Lower lobe of right lung (tissue), 2 donors: ENCODE data around the gene GGA2. TPM values are rescaled to one million over a fixed set of nuclear protein-coding genes. Genes with fewer than 3 reads are reported as not detected.
A peak's percentile ranks its signal among the peaks of the same experiment; 100 is the strongest.
"Not testable (repeated sequence)": the region's sequence is repeated elsewhere in the genome, so short reads cannot be mapped to it uniquely, and the experiment has no call there.

ENCODE experiments used
- ATAC-seq, 2 donors: fragments of 200-7000 bp; cut with Tn5 transposase; one replicate each; pipeline ENCODE4 v1.9.1; 2020 to 2022; ENCODE audit warnings: mild to moderate bottlenecking in 2 of 2, moderate library complexity in 2 of 2
- DNase-seq: peaks from one replicate; pipeline ENCODE4 v3.0.0-alpha.2; 2020
- H3K27ac ChIP-seq: fragments of 200-600 bp; one replicate; pipeline ENCODE4 v1.8.0; 2022
- H3K27me3 ChIP-seq: fragments of 200-600 bp; one replicate; pipeline ENCODE4 v1.8.0; 2022; ENCODE audit warnings: low read depth
- H3K36me3 ChIP-seq: fragments of 200-600 bp; one replicate; pipeline ENCODE4 v1.8.0; 2022; ENCODE audit warnings: mild to moderate bottlenecking
- H3K4me1 ChIP-seq: fragments of 200-600 bp; one replicate; pipeline ENCODE4 v1.8.0; 2022
- H3K4me3 ChIP-seq: fragments of 200-600 bp; one replicate; pipeline ENCODE4 v1.8.0; 2022; ENCODE audit warnings: mild to moderate bottlenecking
- H3K9me3 ChIP-seq: fragments of 200-600 bp; one replicate; pipeline ENCODE4 v1.8.0; 2022
- CTCF ChIP-seq: fragments of 200-600 bp; IDR thresholded peaks from one replicate; pipeline ENCODE4 v1.8.0; 2022; ENCODE audit warnings: antibody characterized with exemption, mild to moderate bottlenecking
- intact Hi-C: fragments of 100-400 bp; cut with DNase I; formaldehyde crosslinking; loops from one replicate; pipeline ENCODE4 v1.11.0; 2022
- total RNA-seq: library from RNA; stranded (reverse); fragmentation: NEBNext Ultra II Directional; extraction: Animal tissue kit (Norgen Biotek cat#: 25700); gene quantifications from one replicate; pipeline ENCODE4 v1.2.1, GENCODE V29; 2021
- donor health status: DM: no; HTN: yes; CAD: no; lungs with severe emphysema.

GGA2 gene
- total RNA-seq, 1 donor from 2014 or later: 204 TPM

- no peak for TF ChIP-seq CTCF
- Histone ChIP-seq H3K9me3 (no peaks in the 10 kb centered on the region), H3K36me3 (peaks cover 100% of the 10 kb centered on the region), H3K27me3 (no peaks in the 10 kb centered on the region), H3K4me1 (peaks cover 19% of the 10 kb centered on the region), H3K27ac (peak overlapping the region; percentile 31), H3K4me3 (no peak overlapping the region)
- ATAC-seq (no peak), DNase-seq (peak; percentile 25)
- intact Hi-C loops: no loop called here
Measured at GRCh38 chr16:23485841-23486240, 24.5 kb downstream of the GGA2 start.

GRCh38 chr16:23485257-23485614, 25.1 kb downstream of the GGA2 start:
- intact Hi-C loops: no loop called here
- H3K36me3 ChIP-seq: peaks cover 100% of the 10 kb centered on the region
- TF ChIP-seq CTCF: no peak
- no peak overlapping the region for H3K4me3 ChIP-seq
- H3K27ac ChIP-seq: no peak overlapping the region
- H3K9me3 ChIP-seq: no peaks in the 10 kb centered on the region
- DNase-seq (no peak), ATAC-seq (no peak)
- H3K4me1 ChIP-seq: peaks cover 18% of the 10 kb centered on the region
- no peaks in the 10 kb centered on the region for H3K27me3 ChIP-seq

- intact Hi-C loops: no loop called here
- Histone ChIP-seq H3K36me3 (peaks cover 100% of the 10 kb centered on the region), H3K27me3 (no peaks in the 10 kb centered on the region), H3K27ac (no peak overlapping the region), H3K4me3 (no peak overlapping the region), H3K4me1 (peaks cover 18% of the 10 kb centered on the region), H3K9me3 (no peaks in the 10 kb centered on the region)
- DNase-seq (no peak), ATAC-seq (no peak)
- TF ChIP-seq CTCF: no peak
Measured at GRCh38 chr16:23484510-23485256, 25.6 kb downstream of the GGA2 start.

GRCh38 chr16:23483492-23483891, 26.8 kb downstream of the GGA2 start:
- ATAC-seq, H3K27ac ChIP-seq, H3K27me3 ChIP-seq, H3K4me3 ChIP-seq, intact Hi-C loops, H3K9me3 ChIP-seq: not testable (repeated sequence)
- peaks cover 100% of the 10 kb centered on the region for H3K36me3 ChIP-seq
- peak; percentile 2 for DNase-seq
- peaks cover 18% of the 10 kb centered on the region for H3K4me1 ChIP-seq

GRCh38 chr16:23482778-23483177, 27.5 kb downstream of the GGA2 start:
- TF ChIP-seq CTCF: no peak
- intact Hi-C loops: no loop called here
- H3K36me3 ChIP-seq: peaks cover 100% of the 10 kb centered on the region

GRCh38 chr16:23480257-23480656, 30.0 kb downstream of the GGA2 start:
- no peaks in the 10 kb centered on the region for H3K27me3 ChIP-seq
- ATAC-seq (no peak), DNase-seq (peak; percentile 16)
- no peak for TF ChIP-seq CTCF
- no peaks in the 10 kb centered on the region for H3K9me3 ChIP-seq
- H3K36me3 ChIP-seq: peaks cover 100% of the 10 kb centered on the region
- no peak overlapping the region for H3K27ac ChIP-seq
- no peaks in the 10 kb centered on the region for H3K4me1 ChIP-seq
- H3K4me3 ChIP-seq: no peak overlapping the region
- intact Hi-C loops: no loop called here

More at GRCh38 chr16:23482778-23483177, 27.5 kb downstream of the GGA2 start:
- H3K27ac ChIP-seq: no peak overlapping the region
- no peak overlapping the region for H3K4me3 ChIP-seq
- peaks cover 18% of the 10 kb centered on the region for H3K4me1 ChIP-seq
- ATAC-seq (no peak), DNase-seq (no peak)
- no peaks in the 10 kb centered on the region for H3K27me3 ChIP-seq
- H3K9me3 ChIP-seq: no peaks in the 10 kb centered on the region
